Measurements from ENCODE around the gene SMAD4.

GRCh38 chr18:50982086-50982801 lies 47.8 kb upstream of the SMAD4 start:
- TF ChIP-seq CTCF (IDR thresholded peaks at IDR 0.05) (no peak), SIN3A (IDR thresholded peaks at IDR 0.05; ENCODE audit: borderline replicate concordance, insufficient read depth, low read depth, low read length) (no peak)
